Stimulated activated CD4-positive, alpha-beta T cell treated with anti-CD3 and anti-CD28 coated beads, Interleukin-1b, Interleukin-23, amount 100 ng/mL, for 48 hours (primary cell): ENCODE measurements around the gene APOBEC2.

Experiments used
- DNase-seq: peaks from one replicate; pipeline ENCODE4 v3.0.0-alpha.2; 2020

APOBEC2 gene

GRCh38 chr6:41062056-41062455, 9.1 kb downstream of the APOBEC2 start:
- no peak for DNase-seq

GRCh38 chr6:41063884-41064285, 10.9 kb downstream of the APOBEC2 start:
- DNase-seq = no peak

GRCh38 chr6:41064841-41065240, 11.8 kb downstream of the APOBEC2 start:
- DNase-seq = no peak

GRCh38 chr6:41065550-41066026, 12.6 kb downstream of the APOBEC2 start:
- DNase-seq = no peak

- DNase-seq = peak; percentile 39
Observed at GRCh38 chr6:41066867-41067304, 13.9 kb downstream of the APOBEC2 start.

GRCh38 chr6:41071501-41071922, 18.5 kb downstream of the APOBEC2 start:
- DNase-seq = peak; percentile 74

GRCh38 chr6:41071923-41072835, 19.2 kb downstream of the APOBEC2 start, which contains the start of gene OARD1:
Gene OARD1 (minus strand): TSS chr6:41072356. CDS start chr6:41071634, 722 bp downstream.
- peak; percentile 100 for DNase-seq

- DNase-seq = no peak
Observed at GRCh38 chr6:41072836-41073202, 19.8 kb downstream of the APOBEC2 start, which contains the start of gene NFYA. Gene NFYA (plus strand): TSS chr6:41072974. CDS start chr6:41079090, 6,116 bp downstream.

- peak; percentile 78 for DNase-seq
Observed at GRCh38 chr6:41073203-41073967, 20.4 kb downstream of the APOBEC2 start.

GRCh38 chr6:41073968-41074691, 21.1 kb downstream of the APOBEC2 start:
- no peak for DNase-seq

GRCh38 chr6:41074692-41075436, 21.9 kb downstream of the APOBEC2 start:
- DNase-seq = no peak

GRCh38 chr6:41075651-41076626, 22.9 kb downstream of the APOBEC2 start:
- no peak for DNase-seq

GRCh38 chr6:41077536-41077935, 24.5 kb downstream of the APOBEC2 start:
- no peak for DNase-seq

GRCh38 chr6:41078101-41078500, 25.1 kb downstream of the APOBEC2 start:
- no peak for DNase-seq

- DNase-seq = no peak
Observed at GRCh38 chr6:41079080-41079479, 26.1 kb downstream of the APOBEC2 start.

GRCh38 chr6:41080621-41081020, 27.6 kb downstream of the APOBEC2 start:
- peak; percentile 4 for DNase-seq

- no peak for DNase-seq
Observed at GRCh38 chr6:41083072-41083471, 30.1 kb downstream of the APOBEC2 start.

GRCh38 chr6:41085182-41085581, 32.2 kb downstream of the APOBEC2 start:
- no peak for DNase-seq

GRCh38 chr6:41088451-41088850, 35.4 kb downstream of the APOBEC2 start:
- no peak for DNase-seq

- no peak for DNase-seq
Observed at GRCh38 chr6:41090841-41091761, 38.1 kb downstream of the APOBEC2 start.
